ENCODE measurements around the gene CALN1.

DNA sequence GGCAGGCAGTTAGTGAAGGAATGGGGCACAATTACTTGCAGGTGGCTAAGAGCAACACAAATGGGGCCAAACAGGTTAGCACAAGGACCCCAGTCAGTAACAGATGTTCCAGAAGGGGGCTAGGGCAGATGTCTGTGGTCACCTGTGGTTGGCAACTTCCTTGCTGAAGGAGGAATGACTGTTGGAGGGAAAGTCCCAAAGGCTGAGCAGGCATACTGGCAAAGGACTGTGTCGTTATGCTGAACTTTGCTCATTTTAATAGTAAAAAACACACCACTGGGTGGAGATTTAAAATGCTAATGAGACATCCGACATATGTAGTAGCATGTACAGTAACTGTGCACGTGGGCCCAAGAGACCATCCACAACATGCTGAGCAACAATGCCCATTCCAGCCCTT is 511.6 kb downstream of the CALN1 start:
- TF ChIP-seq, protein P1, sequence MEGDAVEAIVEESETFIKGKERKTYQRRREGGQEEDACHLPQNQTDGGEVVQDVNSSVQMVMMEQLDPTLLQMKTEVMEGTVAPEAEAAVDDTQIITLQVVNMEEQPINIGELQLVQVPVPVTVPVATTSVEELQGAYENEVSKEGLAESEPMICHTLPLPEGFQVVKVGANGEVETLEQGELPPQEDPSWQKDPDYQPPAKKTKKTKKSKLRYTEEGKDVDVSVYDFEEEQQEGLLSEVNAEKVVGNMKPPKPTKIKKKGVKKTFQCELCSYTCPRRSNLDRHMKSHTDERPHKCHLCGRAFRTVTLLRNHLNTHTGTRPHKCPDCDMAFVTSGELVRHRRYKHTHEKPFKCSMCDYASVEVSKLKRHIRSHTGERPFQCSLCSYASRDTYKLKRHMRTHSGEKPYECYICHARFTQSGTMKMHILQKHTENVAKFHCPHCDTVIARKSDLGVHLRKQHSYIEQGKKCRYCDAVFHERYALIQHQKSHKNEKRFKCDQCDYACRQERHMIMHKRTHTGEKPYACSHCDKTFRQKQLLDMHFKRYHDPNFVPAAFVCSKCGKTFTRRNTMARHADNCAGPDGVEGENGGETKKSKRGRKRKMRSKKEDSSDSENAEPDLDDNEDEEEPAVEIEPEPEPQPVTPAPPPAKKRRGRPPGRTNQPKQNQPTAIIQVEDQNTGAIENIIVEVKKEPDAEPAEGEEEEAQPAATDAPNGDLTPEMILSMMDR (IDR thresholded peaks at IDR 0.05): no peak
- no peak for TF ChIP-seq ZFX (IDR thresholded peaks at IDR 0.05; ENCODE audit: borderline replicate concordance)

Data from 22Rv1 (cell line).